Measurements from ENCODE around the gene GSPT2.
"Not testable (repeated sequence)": the region's sequence is repeated elsewhere in the genome, so short reads cannot be mapped to it uniquely, and the experiment has no call there.

GSPT2 gene

GRCh38 chrX:51743179-51743957 is at the start of gene GSPT2:
GSPT2 (plus strand) TSS chrX:51743442; CDS start chrX:51743627, 185 bp downstream.
- peak; percentile 41 for DNase-seq

DNA sequence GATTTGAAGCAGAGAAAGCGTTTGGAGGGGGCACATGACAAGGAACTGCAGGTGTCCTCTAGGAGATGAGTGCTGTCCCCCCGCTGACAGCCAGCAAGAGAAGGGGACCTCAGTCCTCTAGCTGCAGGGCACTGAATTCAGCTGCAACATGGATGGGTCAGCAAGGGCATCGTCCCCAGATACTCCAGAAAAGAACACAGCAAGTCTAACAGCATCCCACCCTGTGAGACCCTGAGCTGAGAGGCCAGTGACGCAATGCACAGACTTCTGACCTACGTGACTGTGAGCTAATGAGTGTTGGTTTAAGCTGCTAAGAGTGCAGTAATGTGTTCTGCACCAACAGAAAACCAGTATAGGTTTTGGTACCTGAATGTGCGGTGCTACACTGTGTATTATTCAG is 49.0 kb upstream of the GSPT2 start:
- DNase-seq, result no peak

- DNase-seq, result no peak
Observed at GRCh38 chrX:51697397-51697796, 45.8 kb upstream of the GSPT2 start.

GRCh38 chrX:51710277-51711164 is 32.7 kb upstream of the GSPT2 start, which contains the start of gene CENPVL1:
CENPVL1 (plus strand) TSS chrX:51710512; CDS start chrX:51710512, 0 bp downstream.
- DNase-seq, result not testable (repeated sequence)

GRCh38 chrX:51712943-51713647 is 30.1 kb upstream of the GSPT2 start:
- DNase-seq, result not testable (repeated sequence)

DNA sequence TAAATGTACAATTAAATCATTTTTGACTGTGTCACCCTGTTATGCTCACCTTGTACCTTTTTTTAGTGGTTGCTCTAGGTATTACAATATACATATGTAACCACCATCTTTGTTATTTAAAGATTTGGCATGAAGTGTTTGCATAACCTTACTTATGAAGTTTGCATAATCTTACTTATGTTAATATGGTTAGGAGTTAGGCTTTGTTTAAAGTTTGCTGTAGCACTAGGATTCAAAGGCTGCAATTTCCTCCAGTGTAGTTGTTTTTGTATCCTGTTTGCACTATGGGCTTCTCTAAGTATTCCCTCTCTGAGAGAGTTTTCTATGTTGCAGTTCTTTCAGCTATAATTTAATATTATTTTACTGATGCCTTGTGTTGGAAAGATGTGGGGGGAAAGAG is 15.0 kb upstream of the GSPT2 start:
- DNase-seq, result no peak

- no peak for DNase-seq
Observed at GRCh38 chrX:51737091-51737490, 6.2 kb upstream of the GSPT2 start.

- DNase-seq, result no peak
Observed at GRCh38 chrX:51742586-51742985, 656 bp upstream of the GSPT2 start.

DNA sequence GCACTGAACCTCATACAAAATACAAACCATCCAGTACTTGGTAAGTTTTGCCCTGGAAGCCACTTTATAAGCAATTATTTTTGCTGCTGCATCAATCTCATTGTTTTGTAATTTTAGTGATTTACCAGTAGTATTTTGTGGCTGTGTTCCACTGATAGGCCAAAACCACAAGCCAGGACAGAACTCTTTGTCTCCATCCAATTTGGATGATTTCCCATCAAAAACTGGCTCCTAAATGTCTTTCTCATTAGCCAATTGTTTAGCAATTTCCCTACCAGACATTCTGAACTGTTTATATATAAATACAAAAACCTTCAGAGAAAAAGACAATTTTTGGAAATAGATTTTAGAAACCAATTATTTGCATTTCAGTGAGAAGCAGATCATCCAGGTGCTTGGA is 4.4 kb downstream of the GSPT2 start:
- DNase-seq, result no peak

GRCh38 chrX:51759055-51759839 is 16.0 kb downstream of the GSPT2 start:
- DNase-seq, result no peak

- DNase-seq, result no peak
Observed at GRCh38 chrX:51760657-51761056, 17.4 kb downstream of the GSPT2 start.

DNA sequence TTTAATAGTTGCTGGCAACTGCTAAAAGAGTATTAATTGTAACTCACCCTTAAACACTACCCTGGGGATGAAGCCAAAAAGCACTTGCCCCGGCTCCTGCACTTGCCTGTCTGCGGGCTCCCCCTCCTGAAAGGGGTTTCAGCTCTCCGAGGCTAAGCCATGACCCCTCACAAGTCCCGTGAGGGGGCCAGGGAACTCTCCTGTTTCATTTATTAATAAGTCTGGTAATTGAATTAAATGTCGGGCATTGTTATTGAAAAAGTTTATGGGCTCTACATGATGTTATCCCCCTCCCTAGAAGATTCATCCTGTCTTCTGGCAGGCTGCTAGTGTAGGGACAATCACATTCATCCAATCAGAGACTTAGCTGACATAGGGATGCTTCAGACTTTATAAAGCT is 23.3 kb downstream of the GSPT2 start:
- DNase-seq, result no peak

GRCh38 chrX:51776851-51777250 is 33.6 kb downstream of the GSPT2 start:
- DNase-seq, result no peak

GRCh38 chrX:51779306-51779705 is 36.1 kb downstream of the GSPT2 start:
- no peak for DNase-seq

GRCh38 chrX:51795136-51795535 is 51.9 kb downstream of the GSPT2 start:
- DNase-seq, result no peak

Data from stimulated activated CD4-positive, alpha-beta T cell treated with anti-CD3 and anti-CD28 coated beads, Interleukin-12 subunit alpha, Interleukin-12 subunit beta, amount 100 ng/mL, for 4 hours (primary cell).